Gastroesophageal sphincter (tissue), 4 donors: ENCODE results near the gene LRRIQ1. TPM values are rescaled to one million over a fixed set of nuclear protein-coding genes. Genes with fewer than 3 reads are reported as not detected.
"Not testable (repeated sequence)": the region's sequence is repeated elsewhere in the genome, so short reads cannot be mapped to it uniquely, and the experiment has no call there.

Experiments
- ATAC-seq: fragments of 150-250 bp; one replicate; pipeline ENCODE4 v1.9.1; 2016; ENCODE audit warnings: mild to moderate bottlenecking, moderate library complexity
- H3K27ac ChIP-seq, 4 donors: fragments of 200-600 bp; sonication (generic) in 3 of 4; 1 replicate in 3 of 4; 2 replicates in 1 of 4; pipeline ENCODE4 v1.5.1; 2016 to 2019
- H3K27me3 ChIP-seq: fragments of 200-600 bp; sonication (generic); one replicate; pipeline ENCODE4 v1.5.1; 2019
- H3K36me3 ChIP-seq, 2 donors: fragments of 200-600 bp; sonication (generic); one replicate each; pipeline ENCODE4 v1.5.1; 2019; ENCODE audit warnings: control low read depth in 1 of 2
- H3K4me1 ChIP-seq, 3 donors: fragments of 200-600 bp; sonication (generic); 1 replicate in 2 of 3; 2 replicates in 1 of 3; pipeline ENCODE4 v1.5.1; 2016 to 2019; ENCODE audit warnings: control low read depth in 2 of 3
- H3K4me3 ChIP-seq, 2 donors: fragments of 200-600 bp; sonication (generic); one replicate each; pipeline ENCODE4 v1.5.1; 2019; ENCODE audit warnings: mild to moderate bottlenecking in 1 of 2, moderate library complexity in 1 of 2
- H3K9me3 ChIP-seq, 3 donors: fragments of 200-600 bp; sonication (generic); one replicate each; pipeline ENCODE4 v1.5.1; 2017 to 2019; ENCODE audit warnings: control low read depth in 2 of 3
- CTCF ChIP-seq, 4 experiments: fragments of 200-600 bp in 2 of 4; fragments of 450-650 bp in 2 of 4; sonication (generic) in 1 of 4; IDR thresholded peaks; one replicate each; pipeline ENCODE4 v1.5.1; 2017 to 2019; ENCODE audit warnings: antibody characterized with exemption in 4 of 4, mild to moderate bottlenecking in 2 of 4, moderate library complexity in 2 of 4
- EP300 ChIP-seq: sonication (generic); formaldehyde crosslinking; IDR thresholded peaks from one replicate; pipeline ENCODE4 v1.6.1; 2017; ENCODE audit warnings: antibody characterized with exemption, mild to moderate bottlenecking
- POLR2A ChIP-seq, 2 donors: fragments of 450-650 bp; IDR thresholded peaks; one replicate each; pipeline ENCODE4 v1.6.1; 2017; ENCODE audit warnings: antibody characterized with exemption in 2 of 2, mild to moderate bottlenecking in 2 of 2, moderate library complexity in 1 of 2
- POLR2AphosphoS5 ChIP-seq: sonication (generic); formaldehyde crosslinking; IDR thresholded peaks from one replicate; pipeline ENCODE4 v1.6.1; 2017; ENCODE audit warnings: antibody characterized with exemption
- WGBS, 2 donors: methylation state at CpG; one replicate each; pipeline ENCODE4 v1.1.5; 2018; ENCODE audit warnings: low coverage in 1 of 2; 5-methylcytosine and 5-hydroxymethylcytosine counted together
- total RNA-seq, 4 donors: library from RNA; depleted of rRNA; stranded (reverse); fragments of >200 nt; gene quantifications; one replicate each; pipeline ENCODE4 v1.1.0, GENCODE V29; 2016

Gene LRRIQ1
- total RNA-seq, 4 donors from 2014 or later, result 0.31 to 1.4 (median 0.54) TPM; not detected in 1

DNA sequence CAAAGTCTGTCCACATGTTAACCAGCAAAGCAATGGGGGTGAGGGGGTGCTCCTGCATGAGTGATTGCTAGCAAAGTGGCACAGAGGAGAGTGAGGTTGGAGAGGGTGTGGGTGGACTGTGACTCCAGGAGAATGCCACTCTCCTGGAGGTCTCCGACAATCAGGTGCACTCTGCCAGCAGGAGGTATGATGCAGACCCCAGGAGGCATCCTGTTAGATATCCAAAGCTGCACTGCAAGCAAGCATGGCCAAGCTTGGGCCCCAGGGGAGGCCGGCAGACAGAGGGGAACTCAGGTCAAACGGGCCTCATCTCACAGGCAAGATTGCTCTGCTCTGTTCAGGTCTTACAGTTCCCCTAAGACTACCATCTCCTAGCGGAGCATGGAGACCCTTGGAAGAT lies 170.4 kb downstream of the LRRIQ1 start:
- H3K36me3 ChIP-seq, result no peaks in the 10 kb centered on the region
- TF ChIP-seq CTCF (IDR thresholded peaks at IDR 0.05) (no peak), EP300 (no peak), POLR2AphosphoS5 (no peak), POLR2A (IDR thresholded peaks at IDR 0.05) (no peak)
- WGBS, 2 donors, result 100% methylated on average over 1 of the region's 4 CpGs; no CpG with 5 or more reads in 1 of the 2 donors
- no peak for ATAC-seq
- H3K27ac ChIP-seq, result no peak overlapping the region
- no peaks in the 10 kb centered on the region for H3K9me3 ChIP-seq
- H3K27me3 ChIP-seq, result no peaks in the 10 kb centered on the region
- no peaks in the 10 kb centered on the region for H3K4me1 ChIP-seq
- H3K4me3 ChIP-seq, result no peak overlapping the region

- H3K27ac ChIP-seq, H3K36me3 ChIP-seq, H3K27me3 ChIP-seq, H3K9me3 ChIP-seq, ATAC-seq, H3K4me1 ChIP-seq, H3K4me3 ChIP-seq: not testable (repeated sequence)
- WGBS, 2 donors, result 78 to 92% methylated on average over 1 of the region's 1 CpG
Measured at GRCh38 chr12:85224339-85224738, 188.2 kb downstream of the LRRIQ1 start.

DNA sequence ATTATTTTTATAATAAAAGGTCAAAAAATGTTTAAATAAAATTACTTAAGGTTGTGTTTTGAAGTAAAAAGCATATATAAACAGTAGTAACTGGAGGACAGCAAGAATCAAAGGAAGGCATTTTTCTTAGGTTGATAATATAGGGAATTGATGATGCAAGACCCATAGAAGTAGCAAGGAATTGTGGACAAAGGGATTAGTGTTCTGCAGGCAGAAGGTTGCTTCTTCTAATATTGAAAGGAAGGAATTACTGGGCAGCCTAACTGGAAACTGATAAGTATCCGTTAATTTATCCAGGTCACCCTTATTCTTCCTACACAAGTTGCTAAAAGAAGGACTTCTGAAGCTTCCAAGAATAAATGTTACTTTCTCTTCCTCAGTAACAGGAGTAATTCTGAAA lies 189.3 kb downstream of the LRRIQ1 start:
- Histone ChIP-seq H3K27ac (no peak overlapping the region), H3K9me3 (no peaks in the 10 kb centered on the region), H3K27me3 (no peaks in the 10 kb centered on the region), H3K4me3 (no peak overlapping the region), H3K4me1 (no peaks in the 10 kb centered on the region), H3K36me3 (no peaks in the 10 kb centered on the region)
- ATAC-seq, result no peak
- WGBS, 2 donors, result 17 to 60% methylated on average over 1 of the region's 1 CpG
- TF ChIP-seq POLR2A (IDR thresholded peaks at IDR 0.05) (no peak), EP300 (no peak)

GRCh38 chr12:85237327-85237726 lies 201.2 kb downstream of the LRRIQ1 start:
- TF ChIP-seq CTCF (IDR thresholded peaks at IDR 0.05), result no peak
- no peak for TF ChIP-seq POLR2AphosphoS5
- TF ChIP-seq EP300, result no peak
- TF ChIP-seq POLR2A (IDR thresholded peaks at IDR 0.05), result no peak
- Histone ChIP-seq H3K27ac (no peak overlapping the region), H3K9me3 (no peaks in the 10 kb centered on the region), H3K4me1 (no peaks in the 10 kb centered on the region), H3K4me3 (no peak overlapping the region), H3K36me3 (no peaks in the 10 kb centered on the region), H3K27me3 (no peaks in the 10 kb centered on the region)
- no peak for ATAC-seq
- 41 to 47% methylated on average over 2 of the region's 2 CpGs for WGBS, 2 donors

- TF ChIP-seq POLR2AphosphoS5 (no peak), CTCF (IDR thresholded peaks at IDR 0.05) (no peak), EP300 (no peak), POLR2A (IDR thresholded peaks at IDR 0.05) (no peak)
- H3K4me1 ChIP-seq, result no peaks in the 10 kb centered on the region
- no peaks in the 10 kb centered on the region for H3K27me3 ChIP-seq
- ATAC-seq, result no peak
- no peak overlapping the region for H3K27ac ChIP-seq
- no peak overlapping the region for H3K4me3 ChIP-seq
- no peaks in the 10 kb centered on the region for H3K36me3 ChIP-seq
- 40 to 41% methylated on average over 3 of the region's 3 CpGs for WGBS, 2 donors
- no peaks in the 10 kb centered on the region for H3K9me3 ChIP-seq
Measured at GRCh38 chr12:85244561-85244960, 208.4 kb downstream of the LRRIQ1 start.

DNA sequence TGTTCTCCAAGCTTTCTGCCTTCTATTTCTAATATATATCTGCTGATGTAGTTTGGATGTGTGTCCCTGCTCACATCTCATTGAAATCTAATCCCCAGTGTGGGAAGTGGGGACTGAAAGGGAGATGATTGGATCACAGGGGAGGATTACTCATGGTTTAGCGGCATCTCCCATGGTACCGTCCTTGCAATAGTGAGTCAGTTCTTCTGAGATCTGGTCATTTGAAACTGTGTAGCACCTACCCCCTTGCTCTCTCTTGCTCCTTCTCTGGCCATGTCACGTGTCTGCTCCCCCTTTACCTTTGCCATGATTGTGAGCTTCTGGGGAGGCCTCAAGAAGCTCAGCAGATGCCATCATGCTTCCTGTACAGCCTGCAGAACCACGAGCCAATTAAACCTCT lies 217.7 kb downstream of the LRRIQ1 start:
- Histone ChIP-seq H3K9me3 (no peaks in the 10 kb centered on the region), H3K27ac (no peak overlapping the region), H3K27me3 (no peaks in the 10 kb centered on the region), H3K36me3 (no peaks in the 10 kb centered on the region), H3K4me3 (no peak overlapping the region), H3K4me1 (no peaks in the 10 kb centered on the region)
- no peak for ATAC-seq
- no peak for TF ChIP-seq EP300
- no peak for TF ChIP-seq POLR2A (IDR thresholded peaks at IDR 0.05)
- no peak for TF ChIP-seq CTCF (IDR thresholded peaks at IDR 0.05)
- WGBS, 2 donors, result 57 to 64% methylated on average over 1 to 2 of the region's 4 CpGs
